IPS-15b (cell line): ENCODE results near the gene DNAH14.
"Not testable (repeated sequence)": the region's sequence is repeated elsewhere in the genome, so short reads cannot be mapped to it uniquely, and the experiment has no call there.

Experiments
- H3K27me3 ChIP-seq: one replicate; pipeline ENCODE4 v1.6.1; 2013; ENCODE audit warnings: low read length; ENCODE audit not compliant: control insufficient read depth, insufficient read depth
- H3K36me3 ChIP-seq: one replicate; pipeline ENCODE4 v1.6.1; 2013; ENCODE audit warnings: low read length; ENCODE audit not compliant: control insufficient read depth, insufficient read depth
- H3K4me1 ChIP-seq: one replicate; pipeline ENCODE4 v1.6.1; 2013; ENCODE audit warnings: mild to moderate bottlenecking, low read length; ENCODE audit not compliant: control insufficient read depth, insufficient read depth
- H3K4me3 ChIP-seq: one replicate; pipeline ENCODE4 v1.5.1; 2013; ENCODE audit warnings: low read depth, low read length
- H3K9ac ChIP-seq: one replicate; pipeline ENCODE4 v1.6.1; 2013; ENCODE audit warnings: low read depth, mild to moderate bottlenecking, low read length
- H3K9me3 ChIP-seq: one replicate; pipeline ENCODE4 v1.6.1; 2013; ENCODE audit warnings: mild to moderate bottlenecking, low read length; ENCODE audit not compliant: control insufficient read depth, insufficient read depth

The DNAH14 gene

DNA sequence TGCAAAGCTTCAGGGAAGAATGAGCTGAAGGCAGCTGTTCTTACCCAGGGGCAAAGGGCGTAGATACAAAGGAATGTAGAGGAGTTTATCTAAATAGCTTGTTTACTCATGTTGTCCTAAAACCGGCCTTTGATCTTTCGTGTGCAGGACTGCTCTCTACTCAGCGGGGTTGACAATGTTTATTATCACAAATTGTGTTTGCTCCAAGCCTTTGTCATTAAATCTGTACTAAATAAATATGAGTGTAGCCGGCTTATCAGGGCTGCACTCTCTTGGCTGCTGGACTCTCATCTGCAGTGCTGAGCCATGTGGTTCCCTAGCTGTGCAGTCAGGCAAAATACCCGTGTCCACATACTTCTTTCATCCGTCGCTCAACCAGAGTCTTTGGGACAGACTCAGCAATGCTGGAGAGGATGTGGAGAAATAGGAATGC lies 299.4 kb downstream of the DNAH14 start:
- Histone ChIP-seq H3K4me3 (no peak overlapping the region), H3K4me1 (no peaks in the 10 kb centered on the region), H3K9ac (no peak overlapping the region), H3K36me3 (no peaks in the 10 kb centered on the region), H3K27me3 (no peaks in the 10 kb centered on the region), H3K9me3 (no peaks in the 10 kb centered on the region)

DNA sequence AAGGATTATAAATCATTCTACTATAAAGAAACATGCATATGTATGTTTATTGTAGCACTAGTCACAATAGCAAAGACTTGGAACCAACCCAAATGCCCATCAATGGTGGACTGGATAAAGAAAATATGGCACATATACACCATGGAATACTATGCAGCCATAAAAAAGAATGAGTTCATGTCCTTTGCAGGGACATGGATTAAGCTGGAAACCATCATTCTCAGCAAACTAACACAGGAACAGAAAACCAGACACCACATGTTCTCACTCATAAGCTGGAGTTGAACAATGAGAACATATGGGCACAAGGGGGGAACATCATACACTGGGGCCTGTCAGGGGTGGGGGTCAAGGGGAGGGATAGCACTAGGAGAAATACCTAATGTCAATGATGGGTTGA lies 300.0 kb downstream of the DNAH14 start:
- H3K36me3 ChIP-seq, H3K9me3 ChIP-seq, H3K4me3 ChIP-seq, H3K4me1 ChIP-seq, H3K27me3 ChIP-seq, H3K9ac ChIP-seq: not testable (repeated sequence)

DNA sequence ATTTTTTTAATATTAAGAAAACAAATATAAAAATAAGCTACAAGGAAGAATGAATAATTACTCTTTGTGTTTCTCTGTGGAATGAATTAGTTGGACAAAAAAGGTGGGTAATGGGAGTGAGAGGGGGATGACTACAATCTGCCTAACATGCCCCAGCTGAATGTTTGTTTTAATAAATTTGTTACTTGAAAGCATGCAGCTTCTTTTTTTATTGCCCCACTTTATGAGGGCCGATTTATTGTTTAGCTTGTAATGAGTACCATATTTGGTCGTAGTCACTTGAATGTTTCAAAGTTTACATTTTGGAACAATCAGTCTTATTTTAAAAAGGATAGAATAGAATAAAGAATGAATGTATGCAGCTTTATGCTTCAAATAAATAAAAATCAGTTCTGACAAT lies 301.0 kb downstream of the DNAH14 start:
- H3K9me3 ChIP-seq, result no peaks in the 10 kb centered on the region
- H3K9ac ChIP-seq, result no peak overlapping the region
- no peaks in the 10 kb centered on the region for H3K27me3 ChIP-seq
- H3K4me1 ChIP-seq, result no peaks in the 10 kb centered on the region
- no peaks in the 10 kb centered on the region for H3K36me3 ChIP-seq
- H3K4me3 ChIP-seq, result no peak overlapping the region

DNA sequence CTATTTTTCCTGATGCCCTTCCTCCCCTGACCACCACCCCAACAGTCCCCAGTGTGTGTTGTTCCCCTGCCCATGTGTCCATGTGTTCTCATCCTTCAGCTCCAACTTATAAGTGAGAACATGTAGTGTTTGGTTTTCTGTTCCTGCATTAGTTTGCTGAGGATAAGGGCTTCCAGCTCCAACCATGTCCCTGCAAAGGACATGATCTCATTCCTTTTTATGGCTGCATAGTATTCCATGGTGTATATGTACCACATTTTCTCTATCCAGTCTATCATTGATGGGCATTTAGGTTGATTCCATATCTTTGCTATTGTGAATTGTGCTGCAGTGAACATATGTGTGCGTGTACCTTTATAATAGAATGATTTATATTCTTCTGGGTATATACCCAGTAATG lies 303.5 kb downstream of the DNAH14 start:
- not testable (repeated sequence) for H3K4me1 ChIP-seq, H3K36me3 ChIP-seq, H3K27me3 ChIP-seq, H3K9ac ChIP-seq, H3K9me3 ChIP-seq, H3K4me3 ChIP-seq

DNA sequence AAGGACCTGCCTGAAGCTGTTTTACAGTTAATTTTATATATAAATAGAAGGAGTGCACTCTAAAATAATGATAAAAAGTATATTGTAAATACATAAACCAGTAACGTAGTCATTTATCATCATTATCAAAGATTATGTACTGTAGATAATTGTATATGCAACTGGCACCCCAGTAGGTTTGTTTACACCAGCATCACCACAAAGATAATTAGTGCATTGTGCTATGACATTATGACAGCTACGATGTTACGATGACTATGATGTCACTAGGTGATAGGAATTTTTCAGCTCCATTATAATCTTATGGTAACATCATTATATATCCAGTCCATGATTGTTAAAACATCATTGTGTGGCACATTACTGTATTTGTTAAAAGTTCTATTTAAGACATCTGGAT lies 313.1 kb downstream of the DNAH14 start:
- Histone ChIP-seq H3K27me3 (no peaks in the 10 kb centered on the region), H3K4me3 (no peak overlapping the region), H3K9me3 (no peaks in the 10 kb centered on the region), H3K4me1 (no peaks in the 10 kb centered on the region), H3K36me3 (no peaks in the 10 kb centered on the region), H3K9ac (no peak overlapping the region)

DNA sequence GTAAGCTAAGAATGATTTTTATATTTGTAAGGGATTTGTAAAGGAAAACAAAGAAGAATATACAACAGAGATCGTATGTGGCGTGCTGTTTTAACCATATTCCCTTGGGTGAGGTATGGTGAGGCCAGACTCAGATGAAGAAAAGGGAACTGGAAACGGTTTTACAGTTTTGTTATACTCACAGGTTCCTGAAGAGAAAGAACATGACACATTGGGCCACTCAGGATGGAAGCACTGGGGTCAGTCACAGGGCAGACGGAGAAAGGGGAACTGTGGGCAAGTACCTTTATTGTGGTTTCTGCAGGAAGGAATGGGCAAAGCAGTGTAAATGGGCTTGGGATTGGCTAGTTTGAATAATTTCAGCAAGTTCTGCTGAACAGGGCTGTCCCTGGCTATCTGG lies 321.0 kb downstream of the DNAH14 start:
- no peak overlapping the region for H3K4me3 ChIP-seq
- H3K9me3 ChIP-seq, result no peaks in the 10 kb centered on the region
- no peaks in the 10 kb centered on the region for H3K27me3 ChIP-seq
- H3K4me1 ChIP-seq, result no peaks in the 10 kb centered on the region
- H3K36me3 ChIP-seq, result no peaks in the 10 kb centered on the region
- H3K9ac ChIP-seq, result no peak overlapping the region

DNA sequence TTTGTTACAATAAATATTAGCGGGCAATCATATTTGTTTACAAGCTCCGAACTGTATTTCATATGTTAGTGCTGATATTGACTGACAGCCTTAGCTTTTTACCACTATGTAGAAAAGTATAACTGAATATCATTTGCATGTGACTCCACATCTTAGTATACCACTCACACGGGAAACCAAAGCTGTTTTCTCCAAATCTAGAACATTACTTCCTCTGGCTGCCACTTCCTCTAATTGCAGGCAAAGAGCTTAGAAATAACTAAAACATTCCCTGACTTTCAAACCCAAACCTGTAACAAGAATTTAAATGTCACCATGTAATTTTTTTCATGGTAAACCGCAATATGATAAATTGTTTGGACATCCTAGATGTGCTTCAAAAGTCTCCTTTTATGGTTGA lies 323.7 kb downstream of the DNAH14 start:
- no peaks in the 10 kb centered on the region for H3K27me3 ChIP-seq
- no peaks in the 10 kb centered on the region for H3K9me3 ChIP-seq
- H3K4me3 ChIP-seq, result no peak overlapping the region
- H3K36me3 ChIP-seq, result no peaks in the 10 kb centered on the region
- H3K4me1 ChIP-seq, result no peaks in the 10 kb centered on the region
- H3K9ac ChIP-seq, result no peak overlapping the region

DNA sequence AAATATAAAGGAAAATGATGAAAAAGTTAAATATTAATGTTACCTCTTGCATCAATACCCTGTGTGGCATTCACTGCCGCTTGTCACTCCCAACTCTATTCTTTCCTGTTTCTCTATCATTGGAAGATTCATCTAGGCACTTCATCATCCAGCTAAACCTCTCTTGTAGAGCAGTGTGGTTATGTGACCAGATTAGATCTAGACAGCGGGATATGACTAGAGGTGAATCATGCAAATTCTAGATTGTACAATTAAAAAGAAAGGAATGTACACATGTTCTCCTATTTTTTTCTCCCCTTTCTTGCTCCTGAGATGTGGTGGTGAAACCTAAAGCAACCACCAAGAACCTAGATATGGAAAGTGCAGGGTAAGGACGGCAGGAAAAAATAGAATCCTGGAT lies 324.3 kb downstream of the DNAH14 start:
- no peak overlapping the region for H3K4me3 ChIP-seq
- no peaks in the 10 kb centered on the region for H3K36me3 ChIP-seq
- no peak overlapping the region for H3K9ac ChIP-seq
- H3K9me3 ChIP-seq, result no peaks in the 10 kb centered on the region
- no peaks in the 10 kb centered on the region for H3K27me3 ChIP-seq
- no peaks in the 10 kb centered on the region for H3K4me1 ChIP-seq

DNA sequence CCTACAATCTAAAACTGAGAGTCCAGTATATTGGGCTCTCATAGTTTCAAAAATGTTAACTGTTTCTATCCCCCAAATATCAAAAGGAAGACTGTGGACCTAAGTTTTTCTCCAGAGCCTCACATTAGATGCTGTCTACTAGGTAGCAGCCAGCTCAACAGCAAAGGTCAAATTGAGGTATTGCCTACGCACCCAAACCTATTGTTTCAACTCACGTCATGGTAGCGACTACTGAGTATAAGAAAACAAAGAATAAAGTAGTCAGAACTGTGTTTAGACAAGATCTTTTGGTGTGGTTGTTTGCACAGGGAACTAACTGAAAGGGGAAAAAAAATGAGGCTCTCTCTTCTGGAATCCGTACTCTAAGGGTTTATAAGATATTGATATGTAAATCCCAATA lies 325.2 kb downstream of the DNAH14 start:
- H3K9me3 ChIP-seq, result no peaks in the 10 kb centered on the region
- no peak overlapping the region for H3K4me3 ChIP-seq
- no peaks in the 10 kb centered on the region for H3K36me3 ChIP-seq
- no peaks in the 10 kb centered on the region for H3K4me1 ChIP-seq
- no peaks in the 10 kb centered on the region for H3K27me3 ChIP-seq
- no peak overlapping the region for H3K9ac ChIP-seq

DNA sequence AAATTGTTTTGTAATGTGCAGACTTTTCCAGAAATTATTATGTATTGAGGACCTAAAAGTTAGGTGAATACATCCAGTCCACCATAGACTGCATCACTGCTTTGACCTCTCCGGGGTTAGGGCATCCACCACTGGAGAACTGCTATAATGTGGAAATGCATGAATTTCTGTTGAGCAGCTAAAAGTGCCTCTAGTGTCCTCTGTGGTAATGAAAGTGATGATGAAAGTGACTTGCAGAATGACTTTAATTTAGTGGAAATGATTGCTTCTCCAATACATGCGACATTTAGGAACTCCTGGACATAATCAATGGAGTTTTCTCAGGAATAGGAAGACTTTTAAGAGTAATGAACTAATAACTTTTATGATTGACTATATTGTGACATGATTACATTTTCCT lies 327.6 kb downstream of the DNAH14 start:
- Histone ChIP-seq H3K9ac (no peak overlapping the region), H3K27me3 (no peaks in the 10 kb centered on the region), H3K4me3 (no peak overlapping the region), H3K9me3 (no peaks in the 10 kb centered on the region), H3K4me1 (no peaks in the 10 kb centered on the region), H3K36me3 (no peaks in the 10 kb centered on the region)

DNA sequence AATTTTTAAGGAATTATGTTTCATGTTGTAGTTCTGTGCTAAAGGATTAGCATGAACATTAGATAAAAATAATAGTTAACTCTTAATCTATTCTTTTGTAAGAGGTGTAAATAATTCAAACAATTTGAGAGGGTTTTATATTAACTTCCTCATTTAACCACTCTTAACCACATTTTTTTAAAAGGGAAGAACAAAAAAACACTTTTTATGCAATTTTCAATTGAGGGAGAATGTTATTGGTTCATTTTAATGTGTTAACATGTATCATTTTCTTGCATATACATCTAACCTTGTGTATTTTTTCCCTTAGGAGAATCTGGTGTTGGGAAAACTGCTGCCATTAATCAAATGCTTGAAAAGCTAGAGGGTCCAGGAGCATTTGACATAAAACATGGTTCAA lies 329.3 kb downstream of the DNAH14 start:
- Histone ChIP-seq H3K9ac (no peak overlapping the region), H3K9me3 (no peaks in the 10 kb centered on the region), H3K4me1 (no peaks in the 10 kb centered on the region), H3K4me3 (no peak overlapping the region), H3K27me3 (no peaks in the 10 kb centered on the region), H3K36me3 (no peaks in the 10 kb centered on the region)

DNA sequence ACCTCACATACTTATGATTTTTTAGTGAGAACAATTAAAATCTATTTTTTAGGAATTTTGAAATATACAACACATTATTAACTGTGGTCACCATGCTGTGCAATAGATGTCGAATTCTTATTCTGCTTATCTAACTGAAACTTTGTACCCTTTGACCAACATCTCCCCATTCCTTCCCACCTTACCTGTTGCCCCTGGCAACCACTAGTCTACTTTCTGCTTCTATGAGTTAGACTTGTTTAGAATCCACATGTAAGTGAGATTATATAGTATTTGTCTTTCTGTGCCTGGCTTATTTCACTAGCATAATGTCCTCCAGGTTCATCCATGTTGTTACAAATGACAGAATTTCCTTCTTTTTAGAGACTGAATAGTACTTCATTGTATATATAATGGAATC lies 330.1 kb downstream of the DNAH14 start:
- H3K4me1 ChIP-seq, result no peaks in the 10 kb centered on the region
- no peak overlapping the region for H3K9ac ChIP-seq
- H3K4me3 ChIP-seq, result no peak overlapping the region
- H3K27me3 ChIP-seq, result no peaks in the 10 kb centered on the region
- H3K9me3 ChIP-seq, result no peaks in the 10 kb centered on the region
- H3K36me3 ChIP-seq, result no peaks in the 10 kb centered on the region

DNA sequence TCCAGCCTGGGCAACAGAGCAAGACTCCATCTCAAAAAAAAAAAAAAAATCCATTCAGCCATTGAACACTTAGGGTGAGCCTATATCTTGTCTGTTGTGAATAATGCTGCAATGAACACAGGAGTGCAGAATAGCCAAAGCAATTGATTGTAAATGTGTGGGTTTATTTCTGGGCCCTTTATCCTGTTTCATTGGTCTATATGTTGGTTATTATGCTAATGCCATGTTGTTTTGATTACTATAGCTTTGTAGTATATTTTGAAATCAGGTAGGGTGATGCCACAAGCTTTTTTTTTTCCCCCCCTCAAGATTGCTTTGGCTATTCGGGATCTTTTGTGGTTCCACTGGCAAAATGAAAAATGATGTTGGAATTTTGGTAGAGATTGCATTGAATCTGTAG lies 330.8 kb downstream of the DNAH14 start:
- H3K9ac ChIP-seq, result no peak overlapping the region
- no peaks in the 10 kb centered on the region for H3K9me3 ChIP-seq
- H3K4me1 ChIP-seq, result no peaks in the 10 kb centered on the region
- no peaks in the 10 kb centered on the region for H3K27me3 ChIP-seq
- no peaks in the 10 kb centered on the region for H3K36me3 ChIP-seq
- H3K4me3 ChIP-seq, result no peak overlapping the region
